CD4-positive, alpha-beta T cell treated with Interferon alpha-2 for 1 hour (primary cell): Measurements from ENCODE around the gene TRIP12.
"Not testable (repeated sequence)": the region's sequence is repeated elsewhere in the genome, so short reads cannot be mapped to it uniquely, and the experiment has no call there.

Experiments
- DNase-seq, 2 donors: peaks; one replicate each; pipeline ENCODE4 v3.0.0-alpha.2; 2020 to 2022

TRIP12 gene

GRCh38 chr2:229752970-229753729 is 168.7 kb downstream of the TRIP12 start:
- DNase-seq = no peak

- DNase-seq = no peak
Measured at GRCh38 chr2:229749779-229750178, 172.0 kb downstream of the TRIP12 start.

- no peak for DNase-seq
Measured at GRCh38 chr2:229748950-229749349, 172.9 kb downstream of the TRIP12 start.

- not testable (repeated sequence) for DNase-seq
Measured at GRCh38 chr2:229742691-229743090, 179.1 kb downstream of the TRIP12 start.

GRCh38 chr2:229740279-229740678 is 181.5 kb downstream of the TRIP12 start:
- DNase-seq = no peak

- DNase-seq = no peak
Measured at GRCh38 chr2:229738024-229738625, 183.7 kb downstream of the TRIP12 start.

- no peak for DNase-seq
Measured at GRCh38 chr2:229734410-229734809, 187.4 kb downstream of the TRIP12 start.

- no peak for DNase-seq
Measured at GRCh38 chr2:229733611-229734245, 188.1 kb downstream of the TRIP12 start.

- no peak for DNase-seq
Measured at GRCh38 chr2:229732897-229733296, 188.9 kb downstream of the TRIP12 start.

- no peak for DNase-seq
Measured at GRCh38 chr2:229731916-229732315, 189.9 kb downstream of the TRIP12 start.

GRCh38 chr2:229731363-229731762 is 190.4 kb downstream of the TRIP12 start:
- DNase-seq = no peak

GRCh38 chr2:229728370-229728769 is 193.4 kb downstream of the TRIP12 start:
- no peak for DNase-seq

- no peak for DNase-seq
Measured at GRCh38 chr2:229726643-229727042, 195.2 kb downstream of the TRIP12 start.

GRCh38 chr2:229725716-229726574 is 195.9 kb downstream of the TRIP12 start:
- no peak for DNase-seq

- not testable (repeated sequence) for DNase-seq
Measured at GRCh38 chr2:229723192-229723591, 198.6 kb downstream of the TRIP12 start.

- no peak for DNase-seq
Measured at GRCh38 chr2:229719926-229720647, 201.7 kb downstream of the TRIP12 start.

- DNase-seq = no peak
Measured at GRCh38 chr2:229718057-229718456, 203.8 kb downstream of the TRIP12 start.

- peak in 1 of 2 donors; percentile 36 for DNase-seq
Measured at GRCh38 chr2:229715895-229716507, 205.8 kb downstream of the TRIP12 start.

- DNase-seq = peak in 1 of 2 donors; percentile 22
Measured at GRCh38 chr2:229714736-229715541, 206.9 kb downstream of the TRIP12 start.

- peak; percentile 5 to 49 for DNase-seq
Measured at GRCh38 chr2:229714080-229714735, 207.6 kb downstream of the TRIP12 start, which contains the start of gene DNER. DNER (minus strand) TSS chr2:229714555; CDS start chr2:229714423, 132 bp downstream.
